ENCODE data around the gene C2orf74. TPM values are rescaled to one million over a fixed set of nuclear protein-coding genes. Genes with fewer than 3 reads are reported as not detected.
A peak's percentile ranks its signal among the peaks of the same experiment; 100 is the strongest.

Gene C2orf74
- total RNA-seq, 1 experiment from 2014 or later = 8.0 TPM

DNA sequence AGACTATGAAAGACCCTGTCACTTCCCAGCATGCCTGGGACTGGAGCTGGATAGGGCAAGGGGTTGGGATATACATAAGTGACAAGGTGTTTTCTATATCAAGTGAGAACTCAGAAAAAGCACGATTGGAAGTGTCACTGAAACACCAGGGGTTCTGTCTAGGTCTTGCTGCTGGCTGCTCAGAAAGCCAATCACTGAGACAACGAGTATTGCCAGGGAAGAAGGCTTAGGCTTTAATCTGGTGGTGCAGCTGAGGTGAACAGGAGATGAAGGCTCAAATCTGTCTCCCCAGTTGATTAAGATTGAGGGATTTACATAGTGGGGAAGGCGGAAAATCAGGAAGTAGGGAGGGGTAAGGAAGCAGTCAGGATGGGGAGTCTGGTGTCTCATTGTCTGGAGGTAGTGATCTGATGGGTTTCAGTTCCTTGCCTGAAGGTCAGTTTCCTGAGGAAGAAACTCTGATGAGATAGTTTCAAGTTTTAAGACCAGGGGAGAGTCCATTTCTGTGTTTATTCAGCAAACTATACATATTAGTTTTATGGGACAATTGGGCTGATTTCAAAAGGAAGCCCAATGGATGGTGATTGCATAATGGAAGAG is 3.5 kb upstream of the C2orf74 start:
- no peak overlapping the region for H2AK5ac ChIP-seq (ENCODE audit: insufficient read length, low read length)
- no peak overlapping the region for H3K14ac ChIP-seq (ENCODE audit: insufficient read depth, low read length)
- H4K20me1 ChIP-seq (ENCODE audit: control insufficient read depth, insufficient read depth, insufficient read length) = no peaks in the 10 kb centered on the region
- H4K8ac ChIP-seq (replicated peaks; ENCODE audit: insufficient read length, low read depth, low read length) = no peak overlapping the region
- no peak overlapping the region for H3K4me2 ChIP-seq (ENCODE audit: insufficient read depth, insufficient read length, low read length)
- peaks cover 0 to 1% of the 10 kb centered on the region in 2 experiments; a peak in 2 of 5 replicates for H3K9me3 Mint-ChIP-seq
- no peak overlapping the region for H2BK20ac ChIP-seq (ENCODE audit: low read depth, low read length, poor library complexity, severe bottlenecking)
- H3K9ac ChIP-seq (ENCODE audit: extremely low read depth, insufficient read length, low read length) = no peak overlapping the region
- H3K18ac ChIP-seq (ENCODE audit: insufficient read length, low read depth, low read length) = no peak overlapping the region
- no peak overlapping the region for H3K4me3 Mint-ChIP-seq
- H3K4me1 ChIP-seq (ENCODE audit: insufficient read depth, low read length) = no peaks in the 10 kb centered on the region
- H3K4ac ChIP-seq (ENCODE audit: low read depth, low read length) = no peak overlapping the region
- WGBS (ENCODE audit: extremely low coverage, insufficient read length, low lambda C conversion rate) = no CpG with 5 or more reads among the region's 3 CpGs
- TF ChIP-seq, protein P1, sequence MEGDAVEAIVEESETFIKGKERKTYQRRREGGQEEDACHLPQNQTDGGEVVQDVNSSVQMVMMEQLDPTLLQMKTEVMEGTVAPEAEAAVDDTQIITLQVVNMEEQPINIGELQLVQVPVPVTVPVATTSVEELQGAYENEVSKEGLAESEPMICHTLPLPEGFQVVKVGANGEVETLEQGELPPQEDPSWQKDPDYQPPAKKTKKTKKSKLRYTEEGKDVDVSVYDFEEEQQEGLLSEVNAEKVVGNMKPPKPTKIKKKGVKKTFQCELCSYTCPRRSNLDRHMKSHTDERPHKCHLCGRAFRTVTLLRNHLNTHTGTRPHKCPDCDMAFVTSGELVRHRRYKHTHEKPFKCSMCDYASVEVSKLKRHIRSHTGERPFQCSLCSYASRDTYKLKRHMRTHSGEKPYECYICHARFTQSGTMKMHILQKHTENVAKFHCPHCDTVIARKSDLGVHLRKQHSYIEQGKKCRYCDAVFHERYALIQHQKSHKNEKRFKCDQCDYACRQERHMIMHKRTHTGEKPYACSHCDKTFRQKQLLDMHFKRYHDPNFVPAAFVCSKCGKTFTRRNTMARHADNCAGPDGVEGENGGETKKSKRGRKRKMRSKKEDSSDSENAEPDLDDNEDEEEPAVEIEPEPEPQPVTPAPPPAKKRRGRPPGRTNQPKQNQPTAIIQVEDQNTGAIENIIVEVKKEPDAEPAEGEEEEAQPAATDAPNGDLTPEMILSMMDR (conservative IDR thresholded peaks at IDR 0.05) = no peak
- no peak overlapping the region for H4K91ac ChIP-seq (ENCODE audit: insufficient read length, low read depth, low read length)
- no peak overlapping the region for H2BK12ac ChIP-seq (ENCODE audit: insufficient read length, low read depth, low read length)
- H3K23ac ChIP-seq (ENCODE audit: insufficient read length, low read depth, low read length) = no peak overlapping the region
- no peaks in the 10 kb centered on the region for H3K27me3 Mint-ChIP-seq (ENCODE audit: low read depth)
- no peak overlapping the region for H2AFZ ChIP-seq (ENCODE audit: low read length)
- no peaks in the 10 kb centered on the region for H3K23me2 ChIP-seq (ENCODE audit: insufficient read length, low read depth, low read length, poor library complexity, severe bottlenecking)
- no peaks in the 10 kb centered on the region for H3K79me2 ChIP-seq (ENCODE audit: insufficient read depth, low read length)
- H3K27me3 ChIP-seq (ENCODE audit: insufficient read depth, low read length) = no peaks in the 10 kb centered on the region
- H4K5ac ChIP-seq (ENCODE audit: insufficient read length, low read depth, low read length) = no peak overlapping the region
- 0 out of 2 replicates have a peak overlapping the region, but pooled peaks have one; percentile 28 for H2BK15ac ChIP-seq (ENCODE audit: low read depth, low read length)
- no peak overlapping the region for H3T11ph ChIP-seq (ENCODE audit: low read length)
- no peaks in the 10 kb centered on the region for H3K9me3 ChIP-seq (ENCODE audit: control insufficient read depth, low read depth, low read length)
- DNase-seq = no peak
- no peak overlapping the region for H2BK5ac ChIP-seq (ENCODE audit: insufficient read length, low read length)
- H3K4me1 Mint-ChIP-seq = no peaks in the 10 kb centered on the region
- peaks cover 10 to 32% (median 18%) of the 10 kb centered on the region in 3 experiments; a peak in 5 of 7 replicates for H3K36me3 Mint-ChIP-seq (ENCODE audit: insufficient read depth in 1 of 3, low read depth in 3 of 3)
- H3K27ac Mint-ChIP-seq = no peak overlapping the region; a peak in 1 of 7 replicates
- no peak overlapping the region for H2BK120ac ChIP-seq (ENCODE audit: low read depth, low read length, poor library complexity, severe bottlenecking)
- H3K56ac ChIP-seq (ENCODE audit: insufficient read length, low read depth, low read length) = no peak overlapping the region
- no peak overlapping the region for H3K27ac ChIP-seq (ENCODE audit: insufficient read length, low read depth, low read length)
- no peaks in the 10 kb centered on the region for H3K79me1 ChIP-seq (ENCODE audit: insufficient read depth, low read depth, low read length, poor library complexity, severe bottlenecking)

Data from H9 (cell line).